ENCODE measurements around the gene PHKA1. TPM values are rescaled to one million over a fixed set of nuclear protein-coding genes. Genes with fewer than 3 reads are reported as not detected.
A peak's percentile ranks its signal among the peaks of the same experiment; 100 is the strongest.
"Not testable (repeated sequence)": the region's sequence is repeated elsewhere in the genome, so short reads cannot be mapped to it uniquely, and the experiment has no call there.

Gene PHKA1
- total RNA-seq, 2 donors from 2014 or later: 4.2 to 9.9 TPM

DNA sequence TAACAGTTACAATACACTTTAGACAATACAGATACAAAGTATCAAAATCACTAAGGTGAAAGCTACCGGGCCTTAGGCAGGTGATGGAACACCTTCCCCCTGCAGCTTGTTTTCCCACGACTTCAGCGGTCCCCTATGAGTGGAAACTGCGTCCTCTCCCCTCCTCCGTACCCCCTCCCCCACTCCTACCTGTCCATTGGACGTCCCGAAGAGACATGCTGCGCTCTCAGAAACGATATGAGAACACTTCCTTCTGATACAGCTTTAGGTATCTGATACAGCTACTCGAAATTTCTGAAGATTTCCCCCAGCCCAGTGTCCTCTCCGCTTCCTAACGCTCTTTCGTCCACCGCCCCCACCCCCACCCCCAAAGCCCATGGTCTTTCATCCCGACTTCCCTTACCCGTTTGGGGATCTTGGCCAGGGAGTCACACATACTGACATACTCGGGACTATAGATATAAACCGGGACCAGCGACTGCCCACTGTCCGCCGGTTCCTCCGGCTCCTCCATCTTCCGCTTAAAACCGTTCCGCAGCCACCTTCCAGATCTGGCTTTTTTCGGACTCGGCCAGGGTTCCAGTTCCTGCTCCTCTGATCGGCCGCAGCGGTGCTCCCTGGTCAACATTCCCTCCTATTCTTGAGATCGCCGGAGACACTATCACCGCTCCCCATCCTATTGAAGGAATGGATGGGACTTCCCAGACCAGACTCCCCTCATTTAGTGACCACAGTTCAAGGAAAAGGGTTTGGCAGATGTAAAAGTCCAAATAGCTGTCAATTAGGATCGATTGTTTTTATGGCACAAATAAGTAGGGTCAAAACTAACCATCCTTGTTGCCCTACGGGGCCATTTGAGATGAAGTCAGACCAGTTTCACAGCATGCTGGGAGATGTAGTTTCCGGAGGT is 141.6 kb downstream of the PHKA1 start, which contains the start of gene HDAC8:
Gene HDAC8 (minus strand): TSS at position 596 of the 910 bp plus-strand sequence. CDS start 82 bp downstream, at position 514.
- ATAC-seq (replicated peaks): peak; percentile 85
- H3K36me3 Mint-ChIP-seq (ENCODE audit: low read depth): peaks cover 29% of the 10 kb centered on the region
- H3K27ac Mint-ChIP-seq: peak within 1 kb of the TSS; percentile 97
- no peaks in the 10 kb centered on the region for H3K27me3 Mint-ChIP-seq
- peak within 1 kb of the TSS; percentile 94 for H3K4me3 Mint-ChIP-seq
- H3K4me1 Mint-ChIP-seq: no peaks in the 10 kb centered on the region
- H3K9me3 Mint-ChIP-seq: no peaks in the 10 kb centered on the region

DNA sequence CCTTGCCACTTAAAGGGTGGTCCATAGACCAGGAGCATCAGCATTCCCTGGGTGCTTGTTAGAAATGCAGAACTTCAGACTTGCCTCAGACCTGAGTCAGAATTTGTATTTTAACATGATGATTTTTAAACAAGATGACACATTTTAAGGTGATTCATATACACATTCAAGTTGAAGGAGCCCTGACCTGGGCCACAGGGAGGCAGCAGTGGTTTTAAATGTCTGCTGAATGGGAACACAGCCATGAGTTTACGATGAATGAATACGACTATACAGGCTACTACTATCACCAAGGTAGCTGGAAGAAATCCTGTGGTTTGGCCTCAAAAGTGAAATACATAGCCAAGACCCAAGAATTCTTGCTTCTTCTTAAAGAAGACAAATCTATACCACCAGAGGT is 144.3 kb downstream of the PHKA1 start:
- Mint-ChIP-seq H3K4me1 (no peaks in the 10 kb centered on the region), H3K9me3 (no peaks in the 10 kb centered on the region), H3K36me3 (ENCODE audit: low read depth) (peaks cover 55% of the 10 kb centered on the region), H3K4me3 (no peak overlapping the region), H3K27me3 (no peaks in the 10 kb centered on the region), H3K27ac (no peak overlapping the region)
- peak; percentile 51 for ATAC-seq (replicated peaks)

DNA sequence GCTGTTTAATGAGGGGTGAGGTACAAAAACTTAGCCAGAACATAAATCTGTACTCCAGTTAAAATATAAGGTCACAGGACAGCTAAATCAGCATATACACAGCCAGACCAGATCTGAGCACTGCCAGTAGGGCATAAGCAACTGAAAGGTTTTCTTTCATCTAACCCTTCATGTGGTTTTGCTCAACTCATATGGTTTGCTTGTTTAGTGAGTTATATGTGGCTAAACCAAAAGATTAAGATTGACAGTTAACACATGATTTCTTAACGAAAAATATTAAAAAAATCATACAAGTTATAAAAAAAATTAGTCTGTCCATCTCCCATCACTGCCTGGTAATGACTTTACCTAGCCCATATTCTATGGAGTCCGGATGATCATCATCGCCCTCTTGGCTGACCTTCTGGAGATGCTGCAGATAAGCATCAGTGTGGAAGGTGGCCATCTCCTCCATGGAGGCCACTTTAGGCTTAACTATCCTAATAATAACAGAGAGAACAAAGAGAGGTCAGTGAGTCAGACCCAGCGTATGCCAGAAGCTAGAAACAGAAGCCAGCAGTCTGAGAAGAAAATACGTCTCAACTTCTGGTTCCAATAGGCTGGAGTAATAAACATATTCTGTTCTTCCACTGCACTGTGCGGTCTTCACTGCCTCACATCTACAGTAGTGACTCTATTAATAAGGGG is 145.6 kb downstream of the PHKA1 start:
- H3K27me3 Mint-ChIP-seq: no peaks in the 10 kb centered on the region
- ATAC-seq (replicated peaks): no peak
- H3K9me3 Mint-ChIP-seq: no peaks in the 10 kb centered on the region
- no peak overlapping the region for H3K27ac Mint-ChIP-seq
- no peaks in the 10 kb centered on the region for H3K4me1 Mint-ChIP-seq
- H3K4me3 Mint-ChIP-seq: no peak overlapping the region
- H3K36me3 Mint-ChIP-seq (ENCODE audit: low read depth): peaks cover 65% of the 10 kb centered on the region

DNA sequence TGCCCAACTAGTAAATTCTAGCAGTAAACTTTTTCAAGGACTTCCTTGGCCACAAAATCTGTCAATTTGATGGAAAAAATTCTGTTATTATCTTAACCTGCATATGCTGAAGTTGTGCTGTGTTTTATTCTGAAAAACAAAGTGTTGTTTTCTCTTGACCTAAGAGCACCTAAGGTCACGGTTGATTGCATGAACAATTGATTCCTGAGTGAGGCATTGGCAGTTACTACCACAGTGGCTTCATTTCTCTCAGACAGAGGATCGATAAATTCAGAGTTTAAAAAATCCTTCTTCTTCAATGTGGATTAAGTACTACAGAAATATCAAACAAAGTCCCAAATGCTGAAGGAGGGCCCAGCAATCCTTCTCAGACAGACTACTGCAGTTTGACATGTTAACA is 147.7 kb downstream of the PHKA1 start:
- Mint-ChIP-seq H3K9me3 (no peaks in the 10 kb centered on the region), H3K27me3 (no peaks in the 10 kb centered on the region), H3K4me3 (no peak overlapping the region), H3K4me1 (no peaks in the 10 kb centered on the region), H3K27ac (no peak overlapping the region), H3K36me3 (ENCODE audit: low read depth) (peaks cover 70% of the 10 kb centered on the region)
- no peak for ATAC-seq (replicated peaks)

DNA sequence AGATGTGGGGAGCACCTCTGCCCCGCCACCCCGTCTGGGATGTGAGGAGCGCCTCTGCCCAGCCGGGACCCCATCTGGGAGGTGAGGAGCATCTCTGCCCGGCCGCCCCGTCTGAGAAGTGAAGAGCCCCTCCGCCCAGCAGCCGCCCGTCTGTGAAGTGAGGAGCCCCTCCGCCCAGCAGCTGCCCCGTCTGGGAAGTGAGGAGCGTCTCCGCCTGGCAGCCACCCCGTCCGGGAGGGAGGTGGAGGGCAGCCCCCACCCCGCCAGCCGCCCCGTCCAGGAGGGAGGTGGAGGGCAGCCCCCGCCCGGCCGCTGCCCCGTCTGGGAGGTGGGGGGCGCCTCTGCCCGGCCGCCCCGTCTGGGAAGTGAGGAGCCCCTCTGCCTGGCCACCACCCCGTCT is 154.5 kb downstream of the PHKA1 start:
- H3K9me3 Mint-ChIP-seq; ATAC-seq (replicated peaks); H3K4me1 Mint-ChIP-seq; H3K4me3 Mint-ChIP-seq; H3K27me3 Mint-ChIP-seq; H3K27ac Mint-ChIP-seq: not testable (repeated sequence)
- peaks cover 46% of the 10 kb centered on the region for H3K36me3 Mint-ChIP-seq (ENCODE audit: low read depth)

GRCh38 chrX:72554448-72555140 is 159.5 kb downstream of the PHKA1 start:
- peaks cover 30% of the 10 kb centered on the region for H3K36me3 Mint-ChIP-seq (ENCODE audit: low read depth)
- H3K27me3 Mint-ChIP-seq: no peaks in the 10 kb centered on the region
- peaks cover 6% of the 10 kb centered on the region for H3K4me1 Mint-ChIP-seq
- no peak overlapping the region for H3K4me3 Mint-ChIP-seq
- no peaks in the 10 kb centered on the region for H3K9me3 Mint-ChIP-seq
- ATAC-seq (replicated peaks): no peak
- H3K27ac Mint-ChIP-seq: no peak overlapping the region

GRCh38 chrX:72552443-72552842 is 161.7 kb downstream of the PHKA1 start:
- H3K27me3 Mint-ChIP-seq; ATAC-seq (replicated peaks); H3K9me3 Mint-ChIP-seq; H3K27ac Mint-ChIP-seq; H3K4me3 Mint-ChIP-seq; H3K4me1 Mint-ChIP-seq: not testable (repeated sequence)
- H3K36me3 Mint-ChIP-seq (ENCODE audit: low read depth): peaks cover 17% of the 10 kb centered on the region

DNA sequence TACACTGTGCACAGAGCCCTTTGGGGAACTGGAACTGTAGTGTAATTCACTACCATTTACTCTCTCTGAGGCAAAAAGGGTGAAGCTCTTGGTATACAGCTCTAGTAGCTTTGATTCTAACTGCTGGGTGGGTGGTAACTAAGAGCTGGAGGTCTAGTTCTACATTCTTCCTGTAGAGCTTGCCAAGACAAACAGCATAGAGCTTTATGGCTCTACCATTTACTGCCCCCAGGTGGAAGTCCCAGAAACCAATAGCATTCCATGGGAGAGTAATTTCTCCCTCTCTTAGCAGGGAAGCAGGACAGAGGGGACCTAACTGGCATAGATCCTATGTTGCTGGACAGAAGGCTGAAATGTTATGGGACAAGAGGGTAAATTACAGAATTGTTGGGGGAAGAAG is 168.1 kb downstream of the PHKA1 start:
- Mint-ChIP-seq H3K27ac (no peak overlapping the region), H3K27me3 (no peaks in the 10 kb centered on the region), H3K4me3 (no peak overlapping the region), H3K9me3 (no peaks in the 10 kb centered on the region), H3K36me3 (ENCODE audit: low read depth) (peaks cover 18% of the 10 kb centered on the region), H3K4me1 (no peaks in the 10 kb centered on the region)
- ATAC-seq (replicated peaks): no peak

GRCh38 chrX:72540318-72540717 is 173.8 kb downstream of the PHKA1 start:
- H3K4me3 Mint-ChIP-seq: no peak overlapping the region
- peaks cover 10% of the 10 kb centered on the region for H3K36me3 Mint-ChIP-seq (ENCODE audit: low read depth)
- ATAC-seq (replicated peaks): no peak
- H3K9me3 Mint-ChIP-seq: no peaks in the 10 kb centered on the region
- H3K27ac Mint-ChIP-seq: no peak overlapping the region
- no peaks in the 10 kb centered on the region for H3K27me3 Mint-ChIP-seq
- H3K4me1 Mint-ChIP-seq: no peaks in the 10 kb centered on the region

DNA sequence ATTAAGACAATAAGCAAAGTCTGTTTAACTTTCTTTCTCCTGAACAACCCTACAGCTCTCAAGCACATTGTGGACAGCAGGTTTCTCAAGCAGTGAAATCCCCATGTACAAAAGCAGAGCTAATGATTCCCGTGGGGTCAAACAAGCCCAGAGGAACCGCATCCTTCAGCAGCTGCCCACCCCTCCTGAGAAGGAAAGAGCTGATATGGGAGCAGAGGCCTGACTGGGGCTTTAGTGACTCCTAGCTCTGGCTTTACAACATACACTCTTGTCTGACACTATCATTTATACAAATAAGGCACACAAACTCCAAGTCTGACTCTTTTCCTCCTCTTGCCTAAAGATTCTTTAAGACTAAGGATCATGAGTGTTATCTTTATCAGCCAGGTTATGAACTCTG is 174.3 kb downstream of the PHKA1 start:
- Mint-ChIP-seq H3K36me3 (ENCODE audit: low read depth) (peaks cover 10% of the 10 kb centered on the region), H3K9me3 (no peaks in the 10 kb centered on the region), H3K27ac (no peak overlapping the region), H3K27me3 (no peaks in the 10 kb centered on the region), H3K4me3 (no peak overlapping the region), H3K4me1 (no peaks in the 10 kb centered on the region)
- ATAC-seq (replicated peaks): no peak

DNA sequence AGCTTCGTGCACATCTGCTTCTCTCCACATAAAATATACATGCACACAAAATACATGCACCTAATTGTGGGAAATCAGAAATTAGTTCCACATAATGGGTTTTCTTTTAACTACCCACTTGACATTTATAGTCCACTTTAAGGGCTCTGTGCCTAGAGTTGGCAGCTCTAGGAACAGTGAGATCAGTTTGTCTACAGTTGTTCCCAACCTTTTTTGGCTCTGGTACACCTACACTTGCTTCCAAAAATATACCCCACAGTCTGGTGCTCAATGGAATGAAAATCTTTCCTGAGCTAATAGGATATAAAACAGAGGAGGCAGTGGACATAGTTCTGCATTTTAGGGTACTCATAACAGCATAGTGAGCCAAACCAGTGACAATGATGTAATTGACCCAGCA is 177.6 kb downstream of the PHKA1 start:
- no peaks in the 10 kb centered on the region for H3K27me3 Mint-ChIP-seq
- no peak for ATAC-seq (replicated peaks)

GRCh38 chrX:72532366-72532765 is 181.7 kb downstream of the PHKA1 start:
- no peak for ATAC-seq (replicated peaks)
- H3K4me1 Mint-ChIP-seq: peaks cover under 1% of the 10 kb centered on the region
- no peaks in the 10 kb centered on the region for H3K36me3 Mint-ChIP-seq (ENCODE audit: low read depth)
- no peak overlapping the region for H3K4me3 Mint-ChIP-seq
- H3K27me3 Mint-ChIP-seq: no peaks in the 10 kb centered on the region
- H3K9me3 Mint-ChIP-seq: peaks cover 3% of the 10 kb centered on the region
- H3K27ac Mint-ChIP-seq: no peak overlapping the region

More for the DNA sequence above, 177.6 kb downstream of the PHKA1 start:
- Mint-ChIP-seq H3K9me3 (no peaks in the 10 kb centered on the region), H3K36me3 (ENCODE audit: low read depth) (peaks cover 5% of the 10 kb centered on the region), H3K4me1 (no peaks in the 10 kb centered on the region), H3K4me3 (no peak overlapping the region), H3K27ac (no peak overlapping the region)
